NCI-H226 (cell line): ENCODE data around the gene TEDC1.
"Not testable (repeated sequence)": the region's sequence is repeated elsewhere in the genome, so short reads cannot be mapped to it uniquely, and the experiment has no call there.

ENCODE experiments used
- DNase-seq: peaks from one replicate; pipeline ENCODE4 v3.0.0-alpha.2; 2015

Gene TEDC1

DNA sequence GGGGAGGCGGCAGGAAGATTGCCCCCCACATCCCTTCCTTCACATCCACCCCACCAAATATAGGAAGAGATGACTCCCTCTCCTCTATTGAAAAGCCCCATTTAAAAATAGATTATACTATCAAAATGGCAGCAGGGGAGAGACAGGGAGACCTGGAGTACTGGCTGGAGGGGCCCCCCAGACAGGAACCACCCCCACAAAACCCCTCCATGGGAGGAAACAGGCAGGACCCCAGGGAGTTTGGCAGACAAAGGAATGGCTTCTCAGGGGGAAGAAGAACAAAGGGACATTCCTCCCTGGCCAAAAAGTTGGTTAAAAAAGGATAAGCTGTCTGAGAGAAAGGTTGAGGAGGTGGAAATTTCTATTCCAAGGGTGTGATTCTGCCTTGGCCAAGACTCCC is 54.6 kb downstream of the TEDC1 start:
- not testable (repeated sequence) for DNase-seq

DNA sequence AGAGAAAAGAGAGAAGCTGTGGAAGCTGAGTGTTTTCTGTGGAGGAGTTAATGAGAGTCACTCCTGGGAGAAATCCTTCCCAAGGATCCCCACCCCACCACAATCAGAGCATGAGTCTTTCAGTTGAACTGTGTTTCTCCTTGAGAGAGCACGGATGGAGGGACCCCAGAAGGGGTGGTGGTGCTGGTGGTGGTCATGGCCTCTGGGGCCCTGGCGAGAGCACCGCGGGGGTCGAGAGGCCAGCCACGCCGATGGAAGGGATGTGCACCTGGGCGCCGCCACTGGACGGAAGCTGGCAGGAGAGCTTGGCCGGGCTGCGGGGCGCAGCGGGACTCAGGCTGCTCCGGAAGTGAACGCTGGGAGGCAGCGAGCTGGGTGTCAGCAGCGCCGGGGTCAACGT is 55.4 kb downstream of the TEDC1 start:
- DNase-seq: not testable (repeated sequence)

DNA sequence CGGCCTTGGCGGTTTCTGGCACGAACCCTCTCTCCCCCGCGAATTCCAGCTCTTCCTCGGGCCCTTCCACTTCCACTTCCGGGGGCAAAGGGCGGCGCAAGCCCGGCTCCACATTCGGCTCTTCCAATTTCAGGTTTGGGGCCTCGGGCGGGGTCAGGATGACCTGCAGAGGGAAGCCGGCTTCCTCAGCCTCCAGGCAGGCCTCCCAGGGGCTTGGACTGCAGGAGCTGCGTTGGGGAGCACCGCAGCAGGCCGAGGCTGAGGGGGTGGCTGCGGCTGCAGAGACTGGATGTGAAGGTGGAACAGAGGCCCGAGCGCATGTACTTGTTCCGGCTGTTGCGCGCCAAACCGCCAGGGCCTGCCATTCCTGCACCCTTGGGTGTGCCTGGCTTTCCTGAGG is 56.0 kb downstream of the TEDC1 start:
- DNase-seq: not testable (repeated sequence)

DNA sequence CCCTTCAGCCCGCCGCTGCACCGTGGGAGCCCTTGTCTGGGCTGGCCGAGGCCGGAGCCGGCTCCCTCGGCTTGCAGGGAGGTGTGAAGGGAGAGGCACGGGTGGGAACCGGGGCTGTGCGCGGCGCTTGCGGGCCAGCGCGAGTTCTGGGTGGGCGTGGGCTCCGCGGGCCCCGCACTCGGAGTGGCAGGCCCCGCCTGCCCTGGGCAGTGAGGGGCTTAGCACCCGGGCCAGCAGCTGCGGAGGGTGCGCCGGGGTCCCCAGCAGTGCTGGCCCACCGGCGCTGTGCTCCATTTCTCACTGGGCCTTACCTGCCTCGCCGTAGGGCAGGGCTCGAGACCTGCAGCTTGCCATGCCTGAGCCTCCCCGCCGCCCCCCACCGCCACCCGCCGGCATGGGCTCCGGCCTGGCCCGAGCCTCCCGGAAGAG is 56.7 kb downstream of the TEDC1 start:
- no peak for DNase-seq
